Measurements from ENCODE around the gene BEST2. TPM values are rescaled to one million over a fixed set of nuclear protein-coding genes. Genes with fewer than 3 reads are reported as not detected.
A peak's percentile ranks its signal among the peaks of the same experiment; 100 is the strongest.

BEST2 gene
- total RNA-seq, 1 experiment from 2014 or later, result 0.10 TPM

DNA sequence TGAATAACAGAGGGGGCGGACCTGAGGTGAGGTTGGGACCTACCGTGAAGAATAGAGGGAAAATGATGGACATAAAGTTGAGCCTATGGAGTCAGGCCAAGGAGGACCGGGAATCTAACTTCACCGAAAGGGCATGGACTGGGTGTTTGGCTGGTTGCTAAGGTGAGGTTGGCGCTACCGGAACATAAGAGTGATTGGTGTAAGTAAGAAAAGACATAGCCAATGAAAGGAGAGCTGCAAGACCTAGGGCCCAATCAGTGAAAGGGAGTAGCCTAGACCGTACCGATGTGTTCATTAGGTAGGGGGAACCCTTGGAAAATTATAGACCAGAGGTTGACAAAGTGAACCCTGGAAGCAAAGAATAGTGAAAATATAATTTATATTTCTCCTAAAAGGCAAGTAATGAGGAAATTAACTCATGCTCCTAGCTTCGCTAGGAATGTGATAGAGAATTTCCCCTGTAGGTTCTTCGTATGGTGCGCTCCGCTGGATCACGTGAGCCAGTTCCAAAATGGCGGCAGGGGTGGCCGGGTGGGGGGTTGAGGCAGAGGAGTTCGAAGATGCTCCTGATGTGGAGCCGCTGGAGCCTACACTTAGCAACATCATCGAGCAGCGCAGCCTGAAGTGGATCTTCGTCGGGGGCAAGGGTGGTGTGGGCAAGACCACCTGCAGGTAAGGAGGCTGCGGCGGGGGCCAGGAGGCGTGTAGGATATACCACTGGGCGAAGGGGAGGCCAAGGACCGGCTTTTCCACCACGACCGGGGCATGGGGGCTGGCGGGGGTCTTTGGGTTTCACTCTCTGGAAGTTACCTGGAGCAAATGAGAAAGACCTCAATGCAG lies 14.4 kb upstream of the BEST2 start, which contains the start of gene GET3:
GET3 (plus strand) TSS at position 503 of the 840 bp plus-strand sequence; CDS start at position 512, 9 bp downstream.
- peak within 1 kb of the TSS; percentile 82 for H3K4me2 ChIP-seq (ENCODE audit: low read length)
- peak within 1 kb of the TSS; percentile 91 for H3K9ac ChIP-seq (ENCODE audit: low read length)
- ChIA-PET POLR2A (interaction anchor here (0.8 to 3.1 kb wide), 7 partner anchors 10 to 62 kb away, joined by 3 to 15 read pairs (median 3); partner anchors contain the start of gene JUNB), RAD21 (ENCODE audit: low non-redundant PET in 1 of 2, low total read pairs in 2 of 2, uncharacterized antibody in 2 of 2, unreplicated experiment in 2 of 2) (no interaction called here), CTCF (interaction anchor here (0.8 to 2.7 kb wide), 5 partner anchors 20 to 100 kb away, joined by 3 to 16 read pairs (median 8); no protein-coding TSS in a partner anchor)
- peaks cover 25 to 39% of the 10 kb centered on the region in 2 experiments for H3K4me1 ChIP-seq (ENCODE audit: control insufficient read depth in 1 of 2, insufficient read depth in 2 of 2, low read length in 2 of 2)
- TSS peak; percentile 77 for BruUV-seq (replicated peaks)
- peak within 1 kb of the TSS; percentile 88 to 89 for H3K4me3 ChIP-seq (replicated peaks in 1 of 2; ENCODE audit: low read depth in 1 of 2, low read length in 2 of 2)
- peak within 1 kb of the TSS; percentile 78 for H3K27ac ChIP-seq (ENCODE audit: low read depth, low read length)
- DNase-seq (ENCODE audit: low read depth, low spot score) (peak; percentile 100), ATAC-seq (peak; percentile 86)
- no peaks in the 10 kb centered on the region for H3K9me2 ChIP-seq (ENCODE audit: insufficient read depth)
- intact Hi-C loops (cut with micrococcal nuclease), result no loop called here
- H3K27me3 ChIP-seq (ENCODE audit: insufficient read depth, low read length), result no peaks in the 10 kb centered on the region
- H3K9me3 ChIP-seq (ENCODE audit: control insufficient read depth in 1 of 2, insufficient read depth in 1 of 2, low read depth in 1 of 2, low read length in 2 of 2), result no peaks in the 10 kb centered on the region
- H4K20me1 ChIP-seq (ENCODE audit: insufficient read depth), result peaks cover 8% of the 10 kb centered on the region; the same call in 1 of the 2 replicates
- H3K36me3 ChIP-seq (ENCODE audit: control insufficient read depth in 1 of 2, insufficient read depth in 2 of 2, low read length in 2 of 2), result peaks cover 9 to 14% of the 10 kb centered on the region in 2 experiments
- H2AFZ ChIP-seq (ENCODE audit: low read depth, low read length, poor library complexity, severe bottlenecking), result peak within 1 kb of the TSS; percentile 70
- H3K79me2 ChIP-seq (ENCODE audit: insufficient read depth, low read length), result peaks cover 48% of the 10 kb centered on the region
- TF ChIP-seq, protein P1, sequence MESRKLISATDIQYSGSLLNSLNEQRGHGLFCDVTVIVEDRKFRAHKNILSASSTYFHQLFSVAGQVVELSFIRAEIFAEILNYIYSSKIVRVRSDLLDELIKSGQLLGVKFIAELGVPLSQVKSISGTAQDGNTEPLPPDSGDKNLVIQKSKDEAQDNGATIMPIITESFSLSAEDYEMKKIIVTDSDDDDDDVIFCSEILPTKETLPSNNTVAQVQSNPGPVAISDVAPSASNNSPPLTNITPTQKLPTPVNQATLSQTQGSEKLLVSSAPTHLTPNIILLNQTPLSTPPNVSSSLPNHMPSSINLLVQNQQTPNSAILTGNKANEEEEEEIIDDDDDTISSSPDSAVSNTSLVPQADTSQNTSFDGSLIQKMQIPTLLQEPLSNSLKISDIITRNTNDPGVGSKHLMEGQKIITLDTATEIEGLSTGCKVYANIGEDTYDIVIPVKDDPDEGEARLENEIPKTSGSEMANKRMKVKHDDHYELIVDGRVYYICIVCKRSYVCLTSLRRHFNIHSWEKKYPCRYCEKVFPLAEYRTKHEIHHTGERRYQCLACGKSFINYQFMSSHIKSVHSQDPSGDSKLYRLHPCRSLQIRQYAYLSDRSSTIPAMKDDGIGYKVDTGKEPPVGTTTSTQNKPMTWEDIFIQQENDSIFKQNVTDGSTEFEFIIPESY (IDR thresholded peaks at IDR 0.05; ENCODE audit: extremely low read depth, insufficient replicate concordance, low read length), result no peak
- TF ChIP-seq YY1 (IDR thresholded peaks at IDR 0.05; ENCODE audit: extremely low read depth, insufficient replicate concordance, low read depth, low read length), result peak; percentile 99
- TF ChIP-seq, protein P2, sequence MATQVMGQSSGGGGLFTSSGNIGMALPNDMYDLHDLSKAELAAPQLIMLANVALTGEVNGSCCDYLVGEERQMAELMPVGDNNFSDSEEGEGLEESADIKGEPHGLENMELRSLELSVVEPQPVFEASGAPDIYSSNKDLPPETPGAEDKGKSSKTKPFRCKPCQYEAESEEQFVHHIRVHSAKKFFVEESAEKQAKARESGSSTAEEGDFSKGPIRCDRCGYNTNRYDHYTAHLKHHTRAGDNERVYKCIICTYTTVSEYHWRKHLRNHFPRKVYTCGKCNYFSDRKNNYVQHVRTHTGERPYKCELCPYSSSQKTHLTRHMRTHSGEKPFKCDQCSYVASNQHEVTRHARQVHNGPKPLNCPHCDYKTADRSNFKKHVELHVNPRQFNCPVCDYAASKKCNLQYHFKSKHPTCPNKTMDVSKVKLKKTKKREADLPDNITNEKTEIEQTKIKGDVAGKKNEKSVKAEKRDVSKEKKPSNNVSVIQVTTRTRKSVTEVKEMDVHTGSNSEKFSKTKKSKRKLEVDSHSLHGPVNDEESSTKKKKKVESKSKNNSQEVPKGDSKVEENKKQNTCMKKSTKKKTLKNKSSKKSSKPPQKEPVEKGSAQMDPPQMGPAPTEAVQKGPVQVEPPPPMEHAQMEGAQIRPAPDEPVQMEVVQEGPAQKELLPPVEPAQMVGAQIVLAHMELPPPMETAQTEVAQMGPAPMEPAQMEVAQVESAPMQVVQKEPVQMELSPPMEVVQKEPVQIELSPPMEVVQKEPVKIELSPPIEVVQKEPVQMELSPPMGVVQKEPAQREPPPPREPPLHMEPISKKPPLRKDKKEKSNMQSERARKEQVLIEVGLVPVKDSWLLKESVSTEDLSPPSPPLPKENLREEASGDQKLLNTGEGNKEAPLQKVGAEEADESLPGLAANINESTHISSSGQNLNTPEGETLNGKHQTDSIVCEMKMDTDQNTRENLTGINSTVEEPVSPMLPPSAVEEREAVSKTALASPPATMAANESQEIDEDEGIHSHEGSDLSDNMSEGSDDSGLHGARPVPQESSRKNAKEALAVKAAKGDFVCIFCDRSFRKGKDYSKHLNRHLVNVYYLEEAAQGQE (IDR thresholded peaks at IDR 0.05; ENCODE audit: low read depth), result no peak
- TF ChIP-seq ZFX (IDR thresholded peaks at IDR 0.05), result no peak
- TF ChIP-seq ELF1 (IDR thresholded peaks at IDR 0.05; ENCODE audit: borderline replicate concordance, low read depth), result no peak
- TF ChIP-seq, protein P3, sequence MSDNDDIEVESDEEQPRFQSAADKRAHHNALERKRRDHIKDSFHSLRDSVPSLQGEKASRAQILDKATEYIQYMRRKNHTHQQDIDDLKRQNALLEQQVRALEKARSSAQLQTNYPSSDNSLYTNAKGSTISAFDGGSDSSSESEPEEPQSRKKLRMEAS (IDR thresholded peaks at IDR 0.05), result peak; percentile 83
- TF ChIP-seq, protein P4, sequence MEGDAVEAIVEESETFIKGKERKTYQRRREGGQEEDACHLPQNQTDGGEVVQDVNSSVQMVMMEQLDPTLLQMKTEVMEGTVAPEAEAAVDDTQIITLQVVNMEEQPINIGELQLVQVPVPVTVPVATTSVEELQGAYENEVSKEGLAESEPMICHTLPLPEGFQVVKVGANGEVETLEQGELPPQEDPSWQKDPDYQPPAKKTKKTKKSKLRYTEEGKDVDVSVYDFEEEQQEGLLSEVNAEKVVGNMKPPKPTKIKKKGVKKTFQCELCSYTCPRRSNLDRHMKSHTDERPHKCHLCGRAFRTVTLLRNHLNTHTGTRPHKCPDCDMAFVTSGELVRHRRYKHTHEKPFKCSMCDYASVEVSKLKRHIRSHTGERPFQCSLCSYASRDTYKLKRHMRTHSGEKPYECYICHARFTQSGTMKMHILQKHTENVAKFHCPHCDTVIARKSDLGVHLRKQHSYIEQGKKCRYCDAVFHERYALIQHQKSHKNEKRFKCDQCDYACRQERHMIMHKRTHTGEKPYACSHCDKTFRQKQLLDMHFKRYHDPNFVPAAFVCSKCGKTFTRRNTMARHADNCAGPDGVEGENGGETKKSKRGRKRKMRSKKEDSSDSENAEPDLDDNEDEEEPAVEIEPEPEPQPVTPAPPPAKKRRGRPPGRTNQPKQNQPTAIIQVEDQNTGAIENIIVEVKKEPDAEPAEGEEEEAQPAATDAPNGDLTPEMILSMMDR (IDR thresholded peaks at IDR 0.05 in 2 of 3, conservative IDR thresholded peaks at IDR 0.05 in 1 of 3; ENCODE audit: borderline replicate concordance in 1 of 3, insufficient read depth in 1 of 3, low read depth in 2 of 3, low read length in 2 of 3), result no peak
- no peak for TF ChIP-seq EZH2phosphoT487 (IDR thresholded peaks at IDR 0.05; ENCODE audit: borderline replicate concordance)
- peak; percentile 98 for TF ChIP-seq SP1 (IDR thresholded peaks at IDR 0.05; ENCODE audit: low read depth)
- TF ChIP-seq EZH2 (IDR thresholded peaks at IDR 0.05), result no peak
- peak; percentile 61 for TF ChIP-seq JUND (IDR thresholded peaks at IDR 0.05)
- no peak for TF ChIP-seq TCF7L2 (IDR thresholded peaks at IDR 0.05; ENCODE audit: borderline replicate concordance, extremely low read depth, insufficient read depth, insufficient read length)
- TF ChIP-seq EGR1 (IDR thresholded peaks at IDR 0.05; ENCODE audit: low read depth), result no peak; the same call in 1 of the 2 replicates
- TF ChIP-seq, protein P5, sequence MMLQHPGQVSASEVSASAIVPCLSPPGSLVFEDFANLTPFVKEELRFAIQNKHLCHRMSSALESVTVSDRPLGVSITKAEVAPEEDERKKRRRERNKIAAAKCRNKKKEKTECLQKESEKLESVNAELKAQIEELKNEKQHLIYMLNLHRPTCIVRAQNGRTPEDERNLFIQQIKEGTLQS (IDR thresholded peaks at IDR 0.05), result no peak
- 0 out of 2 replicates have a peak, but pooled peaks have one; percentile 51 for TF ChIP-seq SIN3A (IDR thresholded peaks at IDR 0.05; ENCODE audit: low read depth)
- TF ChIP-seq CEBPB (IDR thresholded peaks at IDR 0.05; ENCODE audit: low read depth), result no peak
- TF ChIP-seq POLR2AphosphoS5 (IDR thresholded peaks at IDR 0.05; ENCODE audit: low read depth, low read length), result peak; percentile 71
- TF ChIP-seq SRF (IDR thresholded peaks at IDR 0.05; ENCODE audit: low read depth), result no peak

All from HCT116 (cell line).